HG02852 (cell line): ENCODE results near the gene FAM3B.
A peak's percentile ranks its signal among the peaks of the same experiment; 100 is the strongest.

Experiments
- ATAC-seq: cut with Tn5 transposase; IDR thresholded peaks from one replicate; pipeline ENCODE4 v1.9.1; 2021; ENCODE audit warnings: mild to moderate bottlenecking, moderate library complexity; ENCODE audit not compliant: unreplicated experiment

FAM3B gene

GRCh38 chr21:41367945-41368734, 51.5 kb downstream of the FAM3B start:
- ATAC-seq = peak; percentile 63

- no peak for ATAC-seq
Observed at GRCh38 chr21:41368735-41369104, 52.1 kb downstream of the FAM3B start.

- peak; percentile 28 for ATAC-seq
Observed at GRCh38 chr21:41369105-41369919, 52.7 kb downstream of the FAM3B start.

- ATAC-seq = no peak
Observed at GRCh38 chr21:41369920-41370839, 53.6 kb downstream of the FAM3B start.

- no peak for ATAC-seq
Observed at GRCh38 chr21:41370840-41371684, 54.5 kb downstream of the FAM3B start.

GRCh38 chr21:41371685-41372030, 55.1 kb downstream of the FAM3B start:
- ATAC-seq = no peak

GRCh38 chr21:41373253-41373652, 56.7 kb downstream of the FAM3B start:
- no peak for ATAC-seq

- ATAC-seq = no peak
Observed at GRCh38 chr21:41373763-41374162, 57.2 kb downstream of the FAM3B start.

GRCh38 chr21:41374177-41374712, 57.6 kb downstream of the FAM3B start:
- no peak for ATAC-seq

- no peak for ATAC-seq
Observed at GRCh38 chr21:41374867-41375533, 58.4 kb downstream of the FAM3B start.

- no peak for ATAC-seq
Observed at GRCh38 chr21:41375875-41376274, 59.3 kb downstream of the FAM3B start.

GRCh38 chr21:41377715-41378114, 61.1 kb downstream of the FAM3B start:
- no peak for ATAC-seq

- no peak for ATAC-seq
Observed at GRCh38 chr21:41378849-41379248, 62.2 kb downstream of the FAM3B start.

- ATAC-seq = no peak
Observed at GRCh38 chr21:41379901-41380300, 63.3 kb downstream of the FAM3B start.

GRCh38 chr21:41381731-41382130, 65.1 kb downstream of the FAM3B start:
- ATAC-seq = no peak

- ATAC-seq = no peak
Observed at GRCh38 chr21:41387042-41387819, 70.6 kb downstream of the FAM3B start.

GRCh38 chr21:41387824-41388223, 71.2 kb downstream of the FAM3B start:
- no peak for ATAC-seq

- ATAC-seq = no peak
Observed at GRCh38 chr21:41388259-41388658, 71.7 kb downstream of the FAM3B start.
